ENCODE data around the gene SMARCD2.
"Not testable (repeated sequence)": the region's sequence is repeated elsewhere in the genome, so short reads cannot be mapped to it uniquely, and the experiment has no call there.

Gene SMARCD2

DNA sequence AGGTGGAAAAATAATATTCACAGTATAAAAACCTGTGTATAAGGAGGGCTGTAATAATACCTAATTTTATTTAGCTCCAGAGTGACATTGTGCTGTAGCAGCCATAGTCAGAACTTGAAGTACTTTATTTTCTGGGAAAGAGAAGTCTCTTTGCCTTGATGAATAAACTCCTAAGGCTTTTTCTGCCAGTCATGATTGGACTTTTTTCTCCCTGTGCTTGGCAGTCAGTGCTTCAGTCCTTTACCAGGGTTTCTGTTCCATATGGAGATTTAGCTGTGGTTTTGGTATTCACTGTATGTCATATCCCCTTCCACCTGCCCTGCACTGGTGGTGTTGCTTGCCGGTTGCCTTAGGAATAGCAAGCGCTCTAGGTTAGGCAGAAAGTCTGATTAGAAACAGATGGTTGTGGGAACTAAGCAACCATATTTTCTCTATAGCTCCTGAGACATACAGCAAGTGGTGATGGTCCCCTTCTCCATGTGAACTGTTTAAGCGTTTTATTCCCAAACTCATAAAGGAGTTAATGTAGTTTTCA lies 43.8 kb downstream of the SMARCD2 start:
- no peak for DNase-seq

- not testable (repeated sequence) for DNase-seq
Observed at GRCh38 chr17:63796375-63796774, 46.1 kb downstream of the SMARCD2 start.

GRCh38 chr17:63792055-63792729 lies 50.3 kb downstream of the SMARCD2 start:
- DNase-seq = no peak

DNA sequence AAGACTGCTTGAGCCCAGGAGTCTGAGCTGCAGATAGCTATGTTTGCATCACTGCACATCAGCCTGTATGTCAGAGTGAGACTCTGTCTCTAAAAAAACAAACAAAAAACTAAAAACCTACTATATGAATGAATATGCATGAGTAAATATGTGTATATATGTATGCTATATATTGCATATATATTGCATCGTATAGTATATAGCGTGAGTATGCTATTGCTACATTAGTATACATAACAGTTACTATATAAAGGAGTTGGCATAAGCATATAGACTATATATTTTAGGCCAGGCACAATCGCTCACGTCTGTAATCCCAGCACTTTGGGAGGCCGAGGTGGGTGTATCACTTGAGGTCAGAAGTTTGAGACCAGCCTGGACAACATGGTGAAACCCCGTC lies 52.4 kb downstream of the SMARCD2 start:
- no peak for DNase-seq

DNA sequence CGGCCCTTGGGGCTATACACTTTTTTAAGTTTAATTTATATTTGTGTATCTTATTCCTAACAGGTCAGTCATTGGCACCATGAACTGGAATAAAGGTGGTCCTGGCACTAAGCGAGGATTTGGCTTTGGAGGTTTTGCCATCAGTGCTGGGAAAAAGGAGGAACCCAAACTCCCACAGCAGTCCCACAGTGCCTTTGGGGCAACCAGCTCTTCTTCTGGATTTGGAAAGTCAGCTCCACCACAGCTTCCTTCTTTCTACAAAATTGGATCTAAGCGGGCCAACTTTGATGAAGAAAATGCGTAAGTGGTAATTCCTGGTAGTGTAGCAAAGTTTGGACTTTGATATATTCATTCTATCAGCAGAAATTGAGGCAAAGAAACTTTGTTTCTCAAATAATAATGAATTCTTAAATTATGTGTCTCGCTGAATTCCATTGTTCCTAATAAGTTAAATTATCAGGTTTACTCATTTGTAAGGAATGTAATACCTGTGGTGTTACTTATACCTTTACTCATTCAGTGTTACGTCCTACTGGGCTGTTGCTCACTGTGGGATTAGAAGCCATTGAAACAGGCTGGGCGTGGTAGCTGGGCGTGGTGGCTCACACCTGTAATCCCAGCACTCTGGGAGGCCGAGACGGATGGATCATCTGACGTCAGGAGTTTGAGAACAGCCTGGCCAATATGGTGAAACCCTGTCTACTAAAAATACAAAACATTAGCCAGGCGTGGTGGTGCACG lies 55.3 kb downstream of the SMARCD2 start:
- no peak for DNase-seq

DNA sequence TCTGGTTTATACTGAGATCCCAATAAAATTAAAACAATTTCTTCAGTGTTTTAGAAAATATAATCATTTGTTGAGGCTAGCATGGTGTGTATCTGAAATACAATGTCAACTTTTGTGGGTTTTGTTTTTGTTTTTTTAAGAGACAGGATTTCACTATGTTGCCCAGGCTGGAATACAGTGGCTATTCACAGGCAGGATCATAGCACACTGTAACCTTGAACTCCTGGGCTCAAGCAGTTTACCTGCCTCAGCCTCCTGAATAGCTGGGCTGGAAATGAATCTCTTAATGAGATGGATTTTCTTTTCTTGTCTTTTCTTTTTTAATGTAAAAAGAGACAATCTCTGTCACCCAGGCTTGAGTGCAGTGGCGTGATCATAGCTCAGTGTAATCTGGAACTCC lies 56.4 kb downstream of the SMARCD2 start:
- no peak for DNase-seq

DNA sequence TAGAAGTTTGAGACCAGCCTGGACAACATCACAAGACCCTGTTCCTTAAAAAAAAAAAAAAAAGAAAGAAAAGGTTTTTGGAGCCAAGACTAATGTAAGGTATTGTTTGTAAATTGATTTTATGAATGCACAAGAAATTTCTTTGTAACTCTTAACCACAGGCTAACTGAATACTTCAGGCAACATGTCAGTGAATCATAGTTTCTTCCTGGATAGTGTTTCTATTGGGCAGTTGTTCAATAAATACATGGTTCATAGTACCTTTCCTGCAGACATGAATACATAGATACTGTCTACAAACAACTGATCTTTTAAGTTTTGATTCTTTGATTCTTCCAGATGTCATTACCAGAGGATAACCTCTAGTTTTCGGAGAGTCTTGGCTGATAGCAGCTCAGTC lies 56.9 kb downstream of the SMARCD2 start:
- no peak for DNase-seq

DNA sequence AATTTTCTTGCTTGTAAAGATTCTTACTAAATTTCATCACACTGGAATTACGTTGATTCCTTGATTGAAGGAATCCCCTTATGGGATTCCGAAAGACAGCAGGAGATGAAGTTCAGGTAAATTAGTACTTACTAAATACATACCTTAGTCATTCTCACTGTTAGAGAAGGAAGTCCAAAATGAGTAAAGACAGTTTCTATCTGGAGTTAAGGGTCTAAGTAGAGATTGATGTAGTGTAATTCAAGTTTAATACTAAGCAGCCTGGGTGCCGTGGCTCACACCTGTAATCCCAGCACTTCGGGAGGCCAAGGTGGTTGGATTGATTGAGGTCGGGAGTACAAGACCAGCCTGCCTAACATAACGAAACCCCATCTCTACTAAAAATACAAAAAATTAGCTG lies 59.0 kb downstream of the SMARCD2 start:
- no peak for DNase-seq

Measured in activated effector memory CD4-positive, alpha-beta T cell treated with Interleukin-2 at 50 U/mL for 16 hours (primary cell).